ENCODE measurements around the gene CD300E. TPM values are rescaled to one million over a fixed set of nuclear protein-coding genes. Genes with fewer than 3 reads are reported as not detected.

The CD300E gene
- polyA plus RNA-seq, 1 donor (not counting 4 experiments of a cell fraction or from before 2014, with no cell fraction given) = not detected

- H3K4me3 ChIP-seq (ENCODE audit: control insufficient read depth in 2 of 3, extremely low read depth in 1 of 3, insufficient read depth in 2 of 3, low read depth in 1 of 3, low read length in 3 of 3) = no peak overlapping the region
- H3K9me3 ChIP-seq (ENCODE audit: control insufficient read depth, low read depth, low read length) = no peaks in the 10 kb centered on the region
- dilution Hi-C loops (cut with MboI; ENCODE audit: extremely low pct_ligation_motif_present, low sequenced_read_pairs) = no loop called here
- H3K9me1 ChIP-seq (ENCODE audit: control insufficient read depth, extremely low read depth, insufficient read depth, low read length) = no peaks in the 10 kb centered on the region
- no peak overlapping the region for H2AFZ ChIP-seq (ENCODE audit: control insufficient read depth, low read length)
- no peak for TF ChIP-seq EZH2 (IDR thresholded peaks at IDR 0.05; ENCODE audit: low read length)
- TF ChIP-seq CTCF (optimal IDR thresholded peaks at IDR 0.05 in 1 of 3, IDR thresholded peaks at IDR 0.05 in 1 of 3, conservative IDR thresholded peaks at IDR 0.05 in 1 of 3; ENCODE audit: extremely low read depth in 1 of 3, insufficient read depth in 2 of 3, low read length in 3 of 3) = no peak
- no peaks in the 10 kb centered on the region for H3K36me3 ChIP-seq (ENCODE audit: control insufficient read depth in 2 of 2, extremely low read depth in 1 of 2, insufficient read depth in 2 of 2, low read length in 2 of 2)
- H3K79me2 ChIP-seq (ENCODE audit: control insufficient read depth, insufficient read depth, low read length) = no peaks in the 10 kb centered on the region
- H3K4me1 ChIP-seq (ENCODE audit: control insufficient read depth, extremely low read depth, insufficient read depth, low read length) = peaks cover 9% of the 10 kb centered on the region
- FAIRE-seq (no peak), DNase-seq (ENCODE audit: low read depth, low spot score) (no peak)
- H3K9ac ChIP-seq (ENCODE audit: control insufficient read depth, extremely low read depth, insufficient read depth, low read length) = no peak overlapping the region
- H3K27me3 ChIP-seq (ENCODE audit: control insufficient read depth, extremely low read depth, insufficient read depth, low read length) = peaks cover 4% of the 10 kb centered on the region
- no peak overlapping the region for H3K4me2 ChIP-seq (ENCODE audit: control insufficient read depth, extremely low read depth, insufficient read depth, low read depth, low read length)
- H3K27ac ChIP-seq (ENCODE audit: control insufficient read depth, insufficient read depth, low read length) = no peak overlapping the region
- no peaks in the 10 kb centered on the region for H4K20me1 ChIP-seq (ENCODE audit: control insufficient read depth, extremely low read depth, insufficient read depth, low read length)
These were observed 13.4 kb downstream of the CD300E start for GRCh38 chr17:74610108-74610507.

GRCh38 chr17:74608511-74608910 lies 15.0 kb downstream of the CD300E start:
- Histone ChIP-seq H4K20me1 (ENCODE audit: control insufficient read depth, extremely low read depth, insufficient read depth, low read length) (no peaks in the 10 kb centered on the region), H3K36me3 (ENCODE audit: control insufficient read depth in 2 of 2, extremely low read depth in 1 of 2, insufficient read depth in 2 of 2, low read length in 2 of 2) (no peaks in the 10 kb centered on the region), H3K4me3 (ENCODE audit: control insufficient read depth in 2 of 3, extremely low read depth in 1 of 3, insufficient read depth in 2 of 3, low read depth in 1 of 3, low read length in 3 of 3) (no peak overlapping the region), H3K9ac (ENCODE audit: control insufficient read depth, extremely low read depth, insufficient read depth, low read length) (no peak overlapping the region), H3K27me3 (ENCODE audit: control insufficient read depth, extremely low read depth, insufficient read depth, low read length) (peaks cover 4% of the 10 kb centered on the region), H3K27ac (ENCODE audit: control insufficient read depth, insufficient read depth, low read length) (no peak overlapping the region), H2AFZ (ENCODE audit: control insufficient read depth, low read length) (no peak overlapping the region), H3K9me3 (ENCODE audit: control insufficient read depth, low read depth, low read length) (no peaks in the 10 kb centered on the region), H3K4me1 (ENCODE audit: control insufficient read depth, extremely low read depth, insufficient read depth, low read length) (peaks cover 15% of the 10 kb centered on the region), H3K9me1 (ENCODE audit: control insufficient read depth, extremely low read depth, insufficient read depth, low read length) (no peaks in the 10 kb centered on the region), H3K4me2 (ENCODE audit: control insufficient read depth, extremely low read depth, insufficient read depth, low read depth, low read length) (no peak overlapping the region), H3K79me2 (ENCODE audit: control insufficient read depth, insufficient read depth, low read length) (no peaks in the 10 kb centered on the region)
- TF ChIP-seq CTCF (optimal IDR thresholded peaks at IDR 0.05 in 1 of 3, IDR thresholded peaks at IDR 0.05 in 1 of 3, conservative IDR thresholded peaks at IDR 0.05 in 1 of 3; ENCODE audit: extremely low read depth in 1 of 3, insufficient read depth in 2 of 3, low read length in 3 of 3) (no peak), EZH2 (IDR thresholded peaks at IDR 0.05; ENCODE audit: low read length) (no peak)
- no peak for DNase-seq (ENCODE audit: low read depth, low spot score)
- FAIRE-seq = no peak
- dilution Hi-C loops (cut with MboI; ENCODE audit: extremely low pct_ligation_motif_present, low sequenced_read_pairs) = no loop called here

Measured in keratinocyte (primary cell).